Breast epithelium (tissue), 4 donors: Measurements from ENCODE around the gene OR6N2. TPM values are rescaled to one million over a fixed set of nuclear protein-coding genes. Genes with fewer than 3 reads are reported as not detected.

ENCODE experiments used
- DNase-seq, 2 donors: peaks; one replicate each; pipeline ENCODE4 v3.0.0-alpha.2; 2019; ENCODE audit warnings: low spot score in 2 of 2
- H3K27ac ChIP-seq, 2 donors: fragments of 200-600 bp; sonication (generic) in 1 of 2; one replicate each; pipeline ENCODE4 v1.5.1; 2016 to 2019; ENCODE audit warnings: mild to moderate bottlenecking in 1 of 2
- H3K27me3 ChIP-seq, 2 donors: fragments of 200-600 bp; sonication (generic) in 1 of 2; one replicate each; pipeline versions ENCODE4 v1.5.1 to v1.6.0; 2017 to 2019; ENCODE audit warnings: control low read depth in 1 of 2, mild to moderate bottlenecking in 1 of 2
- H3K36me3 ChIP-seq: fragments of 200-600 bp; one replicate; pipeline ENCODE4 v1.5.1; 2019
- H3K4me1 ChIP-seq, 2 donors: fragments of 200-600 bp; sonication (generic); one replicate each; pipeline ENCODE4 v1.5.1; 2016 to 2019; ENCODE audit warnings: control low read depth in 1 of 2
- H3K4me3 ChIP-seq, 3 donors: fragments of 200-600 bp; sonication (generic); 1 replicate in 2 of 3; 2 replicates in 1 of 3; pipeline ENCODE4 v1.5.1; 2016 to 2019; ENCODE audit warnings: mild to moderate bottlenecking in 3 of 3, moderate library complexity in 2 of 3
- H3K9me3 ChIP-seq, 2 donors: fragments of 200-600 bp; sonication (generic) in 1 of 2; one replicate each; pipeline ENCODE4 v1.5.1; 2016 to 2019; ENCODE audit warnings: control low read depth in 1 of 2
- CTCF ChIP-seq, 3 donors: fragments of 450-650 bp; IDR thresholded peaks; one replicate each; pipeline ENCODE4 v1.5.1; 2016 to 2017; ENCODE audit warnings: antibody characterized with exemption in 3 of 3, mild to moderate bottlenecking in 3 of 3, moderate library complexity in 3 of 3
- POLR2A ChIP-seq: fragments of 450-650 bp; IDR thresholded peaks from one replicate; pipeline ENCODE4 v1.6.1; 2016; ENCODE audit warnings: antibody characterized with exemption, mild to moderate bottlenecking, moderate library complexity
- POLR2AphosphoS5 ChIP-seq, 3 donors: sonication (generic); formaldehyde crosslinking; IDR thresholded peaks; one replicate each; pipeline ENCODE4 v1.6.1; 2017; ENCODE audit warnings: antibody characterized with exemption in 3 of 3
- intact Hi-C: fragments of 100-400 bp; cut with DNase I; formaldehyde crosslinking; loops from one replicate; pipeline ENCODE4 v1.15.1; 2023; ENCODE audit warnings: low total_unique reads
- total RNA-seq, 3 donors: library from RNA; depleted of rRNA; stranded (reverse); fragments of >200 nt; gene quantifications; one replicate each; pipeline ENCODE4 v1.1.0, GENCODE V29; 2016

OR6N2 gene
- total RNA-seq, 3 donors from 2014 or later: not detected

- Histone ChIP-seq H3K27me3 (no peaks in the 10 kb centered on the region), H3K27ac (no peak overlapping the region), H3K36me3 (no peaks in the 10 kb centered on the region), H3K9me3 (no peaks in the 10 kb centered on the region), H3K4me3 (no peak overlapping the region), H3K4me1 (no peaks in the 10 kb centered on the region)
- DNase-seq: no peak
- intact Hi-C loops: no loop called here
- TF ChIP-seq CTCF (IDR thresholded peaks at IDR 0.05) (no peak), POLR2A (no peak), POLR2AphosphoS5 (IDR thresholded peaks at IDR 0.05) (no peak)
Observed at GRCh38 chr1:158818975-158819431, 38.0 kb upstream of the OR6N2 start.

GRCh38 chr1:158818560-158818959 lies 37.6 kb upstream of the OR6N2 start:
- TF ChIP-seq POLR2AphosphoS5 (IDR thresholded peaks at IDR 0.05): no peak
- no peak for TF ChIP-seq CTCF (IDR thresholded peaks at IDR 0.05)
- TF ChIP-seq POLR2A: no peak
- H3K4me1 ChIP-seq: no peaks in the 10 kb centered on the region
- DNase-seq: no peak
- H3K4me3 ChIP-seq: no peak overlapping the region
- H3K27ac ChIP-seq: no peak overlapping the region
- H3K36me3 ChIP-seq: no peaks in the 10 kb centered on the region
- no peaks in the 10 kb centered on the region for H3K9me3 ChIP-seq
- intact Hi-C loops: no loop called here
- H3K27me3 ChIP-seq: no peaks in the 10 kb centered on the region

GRCh38 chr1:158814970-158815369 lies 34.0 kb upstream of the OR6N2 start:
- no peaks in the 10 kb centered on the region for H3K27me3 ChIP-seq
- H3K9me3 ChIP-seq: no peaks in the 10 kb centered on the region
- no peak for TF ChIP-seq POLR2A
- TF ChIP-seq CTCF (IDR thresholded peaks at IDR 0.05): no peak
- no peak for TF ChIP-seq POLR2AphosphoS5 (IDR thresholded peaks at IDR 0.05)
- H3K4me1 ChIP-seq: no peaks in the 10 kb centered on the region
- intact Hi-C loops: no loop called here
- no peak overlapping the region for H3K27ac ChIP-seq
- DNase-seq: no peak
- H3K36me3 ChIP-seq: no peaks in the 10 kb centered on the region
- H3K4me3 ChIP-seq: no peak overlapping the region

GRCh38 chr1:158813164-158813563 lies 32.2 kb upstream of the OR6N2 start:
- Histone ChIP-seq H3K4me1 (no peaks in the 10 kb centered on the region), H3K4me3 (no peak overlapping the region), H3K36me3 (no peaks in the 10 kb centered on the region), H3K27ac (no peak overlapping the region), H3K9me3 (no peaks in the 10 kb centered on the region), H3K27me3 (no peaks in the 10 kb centered on the region)
- no peak for DNase-seq
- intact Hi-C loops: no loop called here
- TF ChIP-seq POLR2A: no peak
- TF ChIP-seq CTCF (IDR thresholded peaks at IDR 0.05): no peak
- TF ChIP-seq POLR2AphosphoS5 (IDR thresholded peaks at IDR 0.05): no peak

GRCh38 chr1:158812336-158812735 lies 31.3 kb upstream of the OR6N2 start:
- no peak for DNase-seq
- no peak for TF ChIP-seq POLR2A
- no peak for TF ChIP-seq POLR2AphosphoS5 (IDR thresholded peaks at IDR 0.05)
- TF ChIP-seq CTCF (IDR thresholded peaks at IDR 0.05): no peak
- Histone ChIP-seq H3K27me3 (no peaks in the 10 kb centered on the region), H3K27ac (no peak overlapping the region), H3K9me3 (no peaks in the 10 kb centered on the region), H3K4me1 (no peaks in the 10 kb centered on the region), H3K4me3 (no peak overlapping the region), H3K36me3 (no peaks in the 10 kb centered on the region)
- intact Hi-C loops: no loop called here
